Activated CD8-positive, alpha-beta memory T cell treated with anti-CD3 and anti-CD28 coated beads, Interleukin-2, amount 50 U/mL, for 4 hours (primary cell): ENCODE data around the gene MIPEP.
A peak's percentile ranks its signal among the peaks of the same experiment; 100 is the strongest.

ENCODE experiments used
- DNase-seq: peaks from one replicate; pipeline ENCODE4 v3.0.0-alpha.2; 2020

MIPEP gene

DNA sequence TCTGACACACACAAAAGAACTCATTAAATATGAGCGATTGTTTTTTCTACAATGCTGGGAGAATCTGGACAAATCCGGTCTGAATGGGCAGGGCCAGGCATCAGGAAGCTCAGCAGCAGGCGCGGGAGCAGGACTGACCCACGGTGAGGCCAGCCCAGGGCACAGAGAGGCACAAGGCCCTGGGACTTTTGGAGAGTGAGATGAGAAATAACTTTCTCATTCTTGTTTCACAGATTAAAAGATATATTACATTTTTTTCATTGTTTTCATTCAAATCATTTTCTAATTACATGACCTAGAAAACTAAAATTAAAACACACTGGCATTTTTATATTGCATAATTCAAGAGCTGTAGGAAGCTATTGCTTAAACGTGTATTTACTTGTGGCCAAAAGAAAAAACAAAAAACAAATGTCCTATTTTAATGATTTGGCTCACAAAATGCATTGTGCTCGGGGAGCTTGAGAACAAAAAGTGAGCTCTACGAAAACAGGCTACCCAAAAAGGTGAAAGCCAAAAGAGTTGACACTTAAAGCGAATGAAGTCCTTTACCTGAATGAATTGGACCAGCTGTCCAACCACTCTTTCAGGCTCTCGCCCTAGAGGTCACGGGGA, 185.8 kb downstream of the MIPEP start:
- DNase-seq: no peak

DNA sequence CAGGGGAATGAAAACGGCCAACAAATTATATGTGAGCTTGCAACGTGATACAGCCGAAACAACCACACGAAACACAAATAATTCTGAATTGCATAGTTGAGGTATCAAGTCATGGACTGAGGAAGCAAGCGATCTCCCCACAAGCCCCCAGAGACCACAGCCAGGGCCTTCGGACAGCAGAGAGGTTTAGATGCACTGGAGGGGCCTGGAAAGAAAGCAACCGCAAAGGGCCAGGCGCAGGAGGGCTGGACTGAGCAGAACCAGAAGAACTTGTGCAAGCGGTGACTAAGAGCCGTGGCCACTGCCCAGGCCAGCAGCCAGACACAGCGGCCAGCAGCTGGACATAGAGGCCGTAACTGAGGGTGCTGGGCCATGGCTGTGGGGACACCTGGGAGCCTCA, 187.6 kb downstream of the MIPEP start:
- DNase-seq: no peak

DNA sequence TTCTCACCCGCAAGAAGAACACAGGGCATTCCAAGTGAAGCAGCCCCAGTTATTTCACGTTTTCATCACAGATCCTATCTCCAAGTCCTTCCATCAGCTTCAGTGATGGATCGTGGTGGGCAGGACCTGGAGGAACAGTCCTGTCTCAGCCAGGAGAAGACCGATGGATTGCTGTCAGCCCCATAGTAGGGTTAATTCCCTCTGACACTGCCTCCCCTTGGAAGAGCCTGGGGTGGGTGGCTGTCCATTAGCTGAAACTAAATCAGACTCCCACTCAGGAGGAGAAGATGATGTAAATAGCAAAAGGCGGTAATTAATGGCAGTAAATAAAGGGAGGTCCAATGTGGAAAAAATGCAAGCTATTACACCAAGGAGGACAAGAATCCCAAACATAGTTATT, 188.0 kb downstream of the MIPEP start:
- no peak for DNase-seq

DNA sequence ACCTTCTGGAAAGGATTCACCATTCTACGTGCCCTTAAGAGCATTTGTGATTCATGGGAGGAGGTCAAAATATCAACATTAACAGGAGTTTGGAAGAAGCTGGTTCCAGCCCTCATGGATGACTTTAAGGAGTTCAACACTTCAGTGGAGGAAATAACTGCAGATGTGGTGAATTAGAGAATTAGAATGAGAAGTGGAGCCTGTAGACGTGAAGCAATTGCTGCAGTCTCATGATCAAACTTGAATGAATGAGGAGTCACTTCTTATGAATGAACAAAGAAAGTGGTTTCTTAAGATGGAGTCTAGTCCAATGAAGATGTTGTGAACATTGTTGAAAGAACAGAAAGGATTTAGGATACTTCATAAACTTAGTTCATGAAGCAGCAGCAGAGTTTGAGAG, 189.9 kb downstream of the MIPEP start:
- no peak for DNase-seq

- no peak for DNase-seq
Measured at GRCh38 chr13:23697772-23698313, 191.4 kb downstream of the MIPEP start.

GRCh38 chr13:23696610-23697009, 192.6 kb downstream of the MIPEP start:
- no peak for DNase-seq

DNA sequence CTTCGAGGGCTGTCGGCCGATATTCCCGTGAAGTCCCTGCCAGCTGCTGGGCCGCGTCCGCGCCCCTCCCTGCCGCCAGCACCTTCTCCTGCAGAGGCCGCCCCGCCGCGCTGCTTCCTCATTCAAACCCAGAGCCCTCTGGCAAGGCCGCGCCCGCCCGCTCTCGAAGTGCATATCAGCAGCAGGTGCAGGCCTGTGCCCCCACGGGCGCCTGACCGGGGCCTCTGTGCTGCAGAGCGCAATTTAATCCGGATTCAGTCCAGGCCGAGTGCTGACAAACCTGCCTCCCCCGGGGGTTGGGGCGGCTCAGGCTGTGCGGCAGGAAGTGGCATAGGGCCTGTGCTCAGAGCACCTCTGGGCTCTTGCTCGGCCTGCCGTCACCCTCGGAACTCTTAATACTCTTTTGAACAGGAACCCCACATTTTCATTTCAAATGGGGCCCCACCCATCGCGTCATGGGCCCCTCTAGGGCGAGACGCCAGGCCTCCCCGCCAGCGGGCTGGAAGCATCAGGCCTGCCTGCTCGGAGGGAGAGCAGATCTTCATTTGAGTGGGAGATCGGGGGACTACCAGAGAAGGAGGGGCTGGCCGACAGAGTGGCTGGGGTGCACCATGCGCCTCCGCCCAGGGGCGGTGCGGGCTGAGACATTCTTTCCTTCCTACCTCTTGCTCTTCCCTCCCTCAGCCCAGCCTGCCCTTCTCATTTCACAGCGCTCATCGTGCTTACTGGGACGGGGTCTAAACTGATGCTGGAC, 193.3 kb downstream of the MIPEP start:
- peak; percentile 54 for DNase-seq

DNA sequence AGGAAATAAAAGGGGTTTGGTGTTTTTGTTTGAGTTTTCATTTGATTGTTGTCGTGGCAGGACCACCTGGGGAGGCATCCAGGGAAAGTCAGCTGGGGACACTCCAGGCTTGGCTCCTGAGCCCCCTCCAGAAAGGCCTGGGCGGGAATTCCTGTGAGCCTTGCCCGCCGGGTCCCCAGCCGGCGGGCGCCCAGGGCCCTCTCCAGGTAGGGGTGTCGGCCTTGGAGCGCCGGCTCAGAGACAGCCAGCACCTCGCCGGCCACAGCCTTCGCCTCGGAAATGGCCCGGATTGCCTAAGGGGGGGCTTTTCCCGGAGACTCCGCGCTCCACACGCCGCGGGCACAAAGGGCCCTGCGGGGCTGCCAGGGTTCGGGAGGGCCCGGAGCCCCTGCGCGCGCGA, 194.0 kb downstream of the MIPEP start:
- no peak for DNase-seq

DNA sequence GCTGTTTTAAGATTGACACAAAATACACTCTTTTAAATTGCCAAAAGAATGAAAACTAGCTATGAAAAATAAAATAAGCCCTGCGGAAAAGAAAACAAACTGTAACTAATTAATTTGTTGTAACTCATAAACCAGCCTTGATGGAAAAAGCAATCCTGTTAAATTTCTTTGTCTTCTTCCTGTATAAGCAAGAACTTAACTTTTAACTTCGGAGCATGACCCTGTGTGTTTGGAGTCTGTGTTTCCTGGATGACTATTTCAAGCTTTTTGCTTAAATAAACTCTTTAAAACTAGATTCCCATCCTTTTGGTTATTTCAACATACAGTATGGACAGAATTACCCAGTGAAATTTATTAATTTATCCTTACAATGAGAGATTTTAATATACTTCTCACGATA, 196.4 kb downstream of the MIPEP start:
- no peak for DNase-seq

- DNase-seq: no peak
Measured at GRCh38 chr13:23690668-23691067, 198.5 kb downstream of the MIPEP start.

DNA sequence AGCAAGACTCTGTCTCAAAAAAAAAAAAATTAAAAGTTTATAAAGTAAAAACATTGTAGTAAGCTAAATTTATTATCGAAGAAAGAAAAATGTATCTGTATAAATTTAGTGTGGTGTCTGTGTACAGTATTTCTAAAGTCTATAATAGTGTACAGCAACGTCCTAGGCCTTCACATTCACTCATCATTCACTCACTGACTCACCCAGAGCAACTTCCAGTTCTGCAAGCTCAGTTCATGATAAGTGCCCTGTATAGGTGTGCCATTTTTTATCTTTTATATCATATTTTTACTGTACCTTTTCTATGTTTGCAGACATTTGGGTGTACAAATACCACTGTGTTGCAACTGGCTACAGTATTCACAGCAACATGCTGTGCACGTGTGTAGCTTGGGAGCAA, 200.9 kb downstream of the MIPEP start:
- no peak for DNase-seq

DNA sequence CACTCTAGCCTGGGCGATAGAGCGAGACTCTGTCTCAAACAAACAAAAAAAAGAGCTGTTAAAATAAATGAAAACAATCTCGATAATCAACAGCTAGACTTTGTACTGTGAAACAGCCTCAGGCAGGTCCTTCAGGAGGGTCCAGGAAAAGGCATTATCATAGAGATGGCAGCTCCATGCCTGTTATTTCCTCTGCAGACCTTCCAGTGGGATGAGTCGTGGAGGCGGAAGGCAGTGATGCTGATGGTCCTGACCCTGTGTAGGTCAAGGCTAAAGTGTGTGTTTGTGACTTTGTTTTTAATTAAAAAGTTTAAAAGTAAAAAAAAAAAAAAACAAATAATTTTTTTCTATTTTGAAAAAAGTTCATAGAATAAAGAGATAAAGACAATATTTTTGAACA, 201.6 kb downstream of the MIPEP start:
- DNase-seq: no peak

GRCh38 chr13:23686948-23687347, 202.3 kb downstream of the MIPEP start:
- DNase-seq: no peak

- no peak for DNase-seq
Measured at GRCh38 chr13:23685416-23685815, 203.8 kb downstream of the MIPEP start.

- no peak for DNase-seq
Measured at GRCh38 chr13:23684647-23685046, 204.6 kb downstream of the MIPEP start.

DNA sequence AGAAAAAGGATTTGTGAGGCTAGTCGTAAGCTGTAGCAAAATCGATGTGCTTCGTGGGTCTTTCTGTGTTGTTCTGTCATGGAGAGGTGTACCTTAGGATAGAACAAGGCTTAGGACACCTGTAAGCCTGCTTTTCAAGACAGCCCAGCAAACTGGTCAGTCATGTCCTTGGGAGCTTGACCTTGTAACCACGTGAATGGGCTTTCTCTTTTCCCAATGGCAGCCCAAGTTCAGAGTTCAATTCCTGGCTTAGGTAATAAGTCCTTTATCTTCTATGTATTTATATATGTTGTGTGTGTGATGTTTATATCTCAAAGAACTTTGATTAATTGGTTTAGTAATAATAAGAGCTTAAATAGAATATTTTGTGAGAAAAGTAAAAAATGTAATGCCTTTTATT, 206.1 kb downstream of the MIPEP start:
- no peak for DNase-seq

GRCh38 chr13:23680845-23681669, 208.1 kb downstream of the MIPEP start:
- no peak for DNase-seq
